ENCODE measurements around the gene USP34.
"Not testable (repeated sequence)": the region's sequence is repeated elsewhere in the genome, so short reads cannot be mapped to it uniquely, and the experiment has no call there.

- TF ChIP-seq TCF7L2 (IDR thresholded peaks at IDR 0.05; ENCODE audit: borderline replicate concordance, low read depth, low read length); ZNF324 (tag by site-specific recombination; IDR thresholded peaks at IDR 0.05); ZNF830 (tag by site-specific recombination; IDR thresholded peaks at IDR 0.05; ENCODE audit: low read depth); CTCF (tag by site-specific recombination; IDR thresholded peaks at IDR 0.05); ZNF777 (tag by site-specific recombination; IDR thresholded peaks at IDR 0.05; ENCODE audit: borderline replicate concordance); ATF2 (tag by site-specific recombination; IDR thresholded peaks at IDR 0.05; ENCODE audit: low read depth); ZNF544 (tag by site-specific recombination; IDR thresholded peaks at IDR 0.05); ZBTB11 (tag by site-specific recombination; conservative IDR thresholded peaks at IDR 0.05; ENCODE audit: low read depth); PRDM4 (tag by site-specific recombination; IDR thresholded peaks at IDR 0.05); ZNF174 (tag by site-specific recombination; IDR thresholded peaks at IDR 0.05); MZF1 (tag by site-specific recombination; IDR thresholded peaks at IDR 0.05; ENCODE audit: borderline replicate concordance); ZBTB7A (tag by site-specific recombination; IDR thresholded peaks at IDR 0.05; ENCODE audit: low read depth); HOXA7 (CRISPR knock-in tag; IDR thresholded peaks at IDR 0.05; ENCODE audit: borderline replicate concordance); ZNF280D (tag by site-specific recombination; IDR thresholded peaks at IDR 0.05): not testable (repeated sequence)
Measured at GRCh38 chr2:61380882-61381197, 90.0 kb downstream of the USP34 start.
